GM19397 (cell line): ENCODE data around the gene FOXP2.

Experiments
- ATAC-seq: cut with Tn5 transposase; IDR thresholded peaks from one replicate; pipeline ENCODE4 v1.9.1; 2021; ENCODE audit warnings: mild to moderate bottlenecking, moderate library complexity; ENCODE audit not compliant: unreplicated experiment

Gene FOXP2

DNA sequence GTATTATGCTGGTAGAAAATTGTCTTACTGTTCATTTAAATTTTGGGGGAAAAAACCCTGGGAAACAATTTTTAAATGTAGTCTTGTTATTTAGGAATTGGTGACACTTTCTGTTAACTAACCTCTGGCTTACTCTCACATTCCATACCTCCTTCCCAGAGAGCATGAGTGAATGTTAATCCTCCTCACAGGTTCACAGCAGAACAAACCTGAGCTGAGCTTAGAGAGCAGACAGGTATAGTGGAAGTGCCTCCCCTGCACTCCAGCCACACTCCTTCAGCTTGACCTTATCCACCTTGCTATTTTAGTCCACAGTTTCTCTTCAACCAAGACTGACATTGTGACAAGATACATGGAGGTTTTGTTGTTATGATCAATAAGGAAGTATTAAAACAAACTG, 235.9 kb downstream of the FOXP2 start:
- ATAC-seq, result no peak

- ATAC-seq, result no peak
These were observed 237.4 kb downstream of the FOXP2 start for GRCh38 chr7:114652041-114652440.

DNA sequence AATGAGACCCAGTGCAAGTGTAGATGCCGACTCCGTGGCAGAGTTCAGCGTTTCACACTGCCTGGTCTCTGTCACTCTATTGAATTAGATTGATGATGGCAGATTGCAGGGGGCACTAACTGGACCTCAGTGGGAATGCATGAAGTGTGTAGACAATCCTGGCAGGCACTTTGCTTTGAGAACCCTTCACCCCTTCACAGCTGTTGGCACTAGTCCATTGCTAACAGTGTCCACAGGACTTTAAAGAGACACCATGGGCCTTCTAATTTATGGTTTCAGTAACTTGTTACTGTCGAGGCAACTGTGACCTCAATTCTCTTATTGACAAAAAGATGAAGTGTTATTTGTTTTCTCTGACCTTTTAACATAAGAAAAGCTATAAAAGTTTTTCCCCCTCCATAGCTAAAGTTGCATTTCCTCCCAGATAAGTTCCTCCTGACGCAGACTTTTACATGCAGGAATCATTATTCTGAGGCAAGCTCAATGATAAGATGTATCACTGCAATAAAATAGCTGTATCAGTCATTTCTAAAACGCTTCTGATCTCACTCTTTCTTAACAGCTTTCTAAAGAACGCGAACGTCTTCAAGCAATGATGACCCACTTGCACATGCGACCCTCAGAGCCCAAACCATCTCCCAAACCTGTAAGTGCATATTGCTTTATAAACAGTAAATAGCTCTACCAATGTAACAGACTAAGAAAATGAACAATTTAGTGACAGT, 238.9 kb downstream of the FOXP2 start:
- ATAC-seq, result no peak

GRCh38 chr7:114656466-114656865, 241.9 kb downstream of the FOXP2 start:
- no peak for ATAC-seq

DNA sequence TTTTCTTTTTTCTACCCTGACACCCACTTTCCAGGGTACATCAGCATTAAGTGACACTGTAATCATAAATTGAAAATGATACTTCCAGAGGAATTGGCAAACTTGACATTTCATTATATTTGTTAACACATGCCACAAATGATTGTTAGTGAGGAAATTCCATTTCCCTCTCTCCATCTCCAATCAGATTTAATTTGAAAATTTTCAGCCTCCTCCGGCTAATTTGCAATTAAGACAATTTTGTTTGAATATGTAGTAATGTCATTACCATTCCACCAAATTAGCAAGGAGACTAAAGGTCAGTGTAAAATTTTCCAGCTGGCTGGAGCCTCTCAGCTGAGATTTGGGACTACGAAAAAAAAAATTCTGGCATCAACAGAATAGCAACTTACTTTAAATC, 242.7 kb downstream of the FOXP2 start:
- no peak for ATAC-seq

- ATAC-seq, result no peak
These were observed 243.6 kb downstream of the FOXP2 start for GRCh38 chr7:114658216-114658615.

GRCh38 chr7:114659409-114660125, 245.0 kb downstream of the FOXP2 start:
- no peak for ATAC-seq

- no peak for ATAC-seq
These were observed 245.5 kb downstream of the FOXP2 start for GRCh38 chr7:114660126-114660486.

DNA sequence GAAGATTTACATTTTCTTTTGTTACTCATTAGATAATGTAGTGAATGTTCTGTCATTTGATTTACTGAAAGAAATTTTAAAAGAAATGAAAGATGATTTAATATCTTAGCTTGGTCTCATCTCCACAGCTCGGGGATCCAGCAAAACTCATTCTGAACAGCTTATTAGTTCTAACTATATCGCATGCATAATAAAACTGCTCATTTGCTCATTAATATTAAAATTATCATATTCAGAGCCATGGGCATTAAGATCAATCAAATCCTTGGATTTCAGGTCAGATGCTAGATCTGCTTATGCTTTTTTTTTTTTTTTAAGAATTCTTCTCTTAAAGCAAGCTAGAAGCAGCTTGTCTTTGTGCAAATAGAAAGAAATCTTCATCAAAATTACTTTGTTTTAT, 246.1 kb downstream of the FOXP2 start:
- ATAC-seq, result no peak

DNA sequence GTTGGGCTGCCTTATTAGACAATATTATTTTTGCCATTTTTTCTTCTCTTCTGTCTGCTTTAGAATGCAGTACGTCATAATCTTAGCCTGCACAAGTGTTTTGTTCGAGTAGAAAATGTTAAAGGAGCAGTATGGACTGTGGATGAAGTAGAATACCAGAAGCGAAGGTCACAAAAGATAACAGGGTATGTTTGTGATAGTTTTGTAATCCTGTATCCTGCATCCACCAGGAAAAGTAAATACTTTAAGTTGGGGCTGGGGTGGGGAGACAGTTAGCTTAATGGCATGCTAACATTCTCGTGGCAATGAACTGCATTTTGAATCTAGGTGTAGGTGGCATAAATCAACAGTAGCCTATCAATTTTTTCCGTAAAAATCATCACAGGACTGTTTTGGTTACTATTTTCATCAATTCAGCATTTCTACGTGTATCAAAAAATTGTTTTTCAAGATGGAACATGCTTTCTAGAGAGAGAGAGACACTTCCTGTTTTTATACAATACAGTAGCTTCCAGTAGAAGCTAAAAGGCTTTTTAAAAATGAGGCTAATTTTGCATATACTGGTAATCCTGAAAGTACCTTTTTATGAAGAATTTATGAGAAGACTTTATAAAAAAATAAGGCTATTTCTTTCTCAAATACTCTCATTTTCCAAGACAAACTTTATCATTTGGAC, 247.5 kb downstream of the FOXP2 start:
- ATAC-seq, result no peak

DNA sequence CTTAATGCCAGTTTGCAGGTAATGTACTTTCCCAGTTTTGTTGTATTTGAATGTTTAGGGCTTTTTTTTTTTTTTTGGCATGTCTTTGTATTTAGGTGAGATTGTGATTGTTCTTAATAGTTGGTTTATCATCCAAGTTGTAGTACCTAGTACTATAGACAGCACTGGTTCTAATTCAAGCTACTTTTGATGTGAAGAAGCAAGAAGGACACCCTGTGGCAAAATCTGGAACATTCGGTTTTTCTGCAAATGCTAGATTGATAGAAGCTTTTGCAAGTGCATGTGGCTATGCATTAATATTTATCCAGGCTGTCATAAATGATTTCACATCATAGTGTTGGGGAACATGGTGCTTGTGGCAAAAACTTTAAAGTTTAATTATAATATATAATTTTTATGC, 248.9 kb downstream of the FOXP2 start:
- ATAC-seq, result no peak

DNA sequence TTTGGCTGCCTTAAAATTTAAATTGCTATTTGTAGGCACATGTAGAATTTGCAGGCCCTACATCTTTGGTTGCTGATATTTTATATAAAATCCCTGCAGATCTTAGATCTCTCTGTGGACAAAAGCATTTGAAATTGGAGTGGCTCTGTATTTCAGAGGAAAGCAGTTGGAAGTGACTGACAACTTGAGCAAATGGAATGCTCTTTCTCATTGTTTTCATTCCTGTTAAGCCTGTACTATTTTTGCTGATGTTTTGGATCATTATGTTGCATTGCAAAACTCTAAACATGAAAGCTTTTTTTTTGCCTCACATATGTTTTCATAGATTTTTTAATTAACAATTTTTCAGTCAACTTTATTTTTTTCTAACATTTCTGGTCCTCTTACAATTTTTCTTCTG, 256.1 kb downstream of the FOXP2 start:
- no peak for ATAC-seq

DNA sequence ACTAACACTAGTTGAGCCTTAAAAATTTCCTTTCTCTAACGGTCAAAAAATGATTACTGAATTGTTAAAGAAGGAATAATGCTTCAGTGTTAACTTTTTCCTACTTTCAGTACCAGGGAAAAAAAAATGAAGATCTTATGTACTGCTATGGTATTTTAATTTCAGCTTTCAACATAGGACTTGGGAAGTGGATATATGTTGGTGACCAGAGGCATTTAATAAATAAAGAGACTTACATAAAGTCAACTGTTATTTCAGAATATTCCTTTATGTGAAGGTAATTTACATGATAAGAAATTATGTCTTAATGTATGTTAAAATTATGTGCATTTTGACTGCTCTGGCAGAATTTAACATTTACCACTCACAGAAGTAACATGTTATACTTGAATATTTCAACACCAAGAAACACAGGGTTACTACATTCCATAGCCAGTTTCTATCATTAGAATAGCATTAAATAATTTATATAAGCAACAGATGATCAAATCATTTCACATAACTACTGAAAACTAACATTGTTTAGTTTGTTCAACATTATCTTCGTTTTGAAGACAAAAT, 257.0 kb downstream of the FOXP2 start:
- ATAC-seq, result no peak

- ATAC-seq, result no peak
These were observed 263.5 kb downstream of the FOXP2 start for GRCh38 chr7:114678116-114678515.

- ATAC-seq, result no peak
These were observed 272.6 kb downstream of the FOXP2 start for GRCh38 chr7:114687238-114687637.

GRCh38 chr7:114688443-114689055, 273.9 kb downstream of the FOXP2 start:
- no peak for ATAC-seq

DNA sequence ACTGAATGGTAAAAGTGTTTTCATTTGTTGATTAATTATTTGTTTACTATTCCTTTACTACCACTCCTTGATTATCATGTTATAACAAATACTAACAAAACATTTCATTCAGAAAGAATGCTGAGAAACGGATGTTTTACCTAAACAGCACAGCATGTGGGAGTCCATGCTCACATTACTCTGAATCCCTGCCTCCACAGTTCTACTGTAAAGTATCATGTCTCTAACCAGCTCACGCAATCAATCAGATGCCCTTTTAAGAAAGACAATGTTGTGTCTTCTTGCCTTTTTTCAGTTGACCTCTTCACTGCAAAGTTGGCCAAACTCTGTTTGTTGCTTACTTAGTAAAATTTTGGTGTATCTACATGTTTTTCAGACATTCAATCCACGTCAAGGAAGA, 274.8 kb downstream of the FOXP2 start:
- no peak for ATAC-seq

DNA sequence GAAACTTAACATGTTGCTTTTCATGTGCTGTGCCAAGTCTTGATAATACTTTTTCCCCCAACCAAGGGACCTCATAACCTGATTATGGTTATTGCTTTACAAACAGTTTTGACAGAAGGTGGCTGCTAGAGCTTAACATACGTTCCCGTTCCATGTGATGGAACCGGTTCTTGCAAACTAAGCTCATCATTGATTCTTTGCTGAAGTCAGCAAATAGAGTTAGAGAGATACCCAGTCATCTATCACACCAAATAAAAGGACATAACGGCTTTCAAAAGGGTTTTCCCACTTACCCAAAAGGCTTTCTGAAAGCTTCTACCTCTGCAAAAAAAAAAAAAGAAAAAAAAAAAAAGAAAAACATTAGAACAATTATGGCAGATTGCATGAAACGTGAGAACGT, 277.0 kb downstream of the FOXP2 start:
- no peak for ATAC-seq

- ATAC-seq, result no peak
These were observed 280.6 kb downstream of the FOXP2 start for GRCh38 chr7:114695182-114695581.

DNA sequence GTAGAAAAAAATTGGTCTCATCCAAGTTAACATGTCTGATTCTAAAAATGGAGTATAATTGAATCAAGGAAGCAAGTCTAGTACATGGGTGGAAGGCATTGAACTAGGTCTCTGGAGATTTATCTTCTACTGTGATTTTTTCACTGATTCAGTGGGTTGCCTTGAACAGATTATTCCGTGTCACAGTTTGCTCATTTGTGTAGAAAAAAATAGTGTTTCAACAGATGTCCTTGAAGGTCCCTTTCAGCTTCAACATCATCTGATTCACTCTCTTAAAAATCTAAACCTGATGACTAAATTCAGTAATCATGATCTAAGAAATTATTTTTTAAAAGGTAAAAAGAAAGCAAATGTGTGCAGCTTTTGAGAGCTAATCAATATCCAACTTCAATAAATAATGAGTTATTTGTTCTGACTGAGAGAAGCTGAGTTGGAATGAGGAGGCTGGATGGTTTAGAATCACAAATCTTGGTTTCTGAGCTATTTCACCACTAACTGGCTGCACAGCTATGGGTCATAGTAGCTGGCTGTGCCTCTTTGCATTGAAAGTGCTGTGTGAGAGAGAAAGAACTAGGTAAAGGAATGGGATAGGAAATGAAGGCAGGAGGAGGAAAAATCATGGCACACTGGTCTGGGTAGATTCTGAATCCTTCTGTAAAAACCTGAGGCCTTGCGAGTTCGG, 285.8 kb downstream of the FOXP2 start:
- ATAC-seq, result no peak

- ATAC-seq, result no peak
These were observed 289.1 kb downstream of the FOXP2 start for GRCh38 chr7:114703677-114704076.
